GM18505 (cell line): ENCODE measurements around the gene IL23R.

Experiments
- ATAC-seq: cut with Tn5 transposase; IDR thresholded peaks from one replicate; pipeline ENCODE4 v1.9.1; 2021; ENCODE audit not compliant: unreplicated experiment
- POLR2A ChIP-seq: IDR thresholded peaks from 4 replicates; pipeline ENCODE4 v1.6.1; 2011; ENCODE audit warnings: borderline replicate concordance; ENCODE audit not compliant: insufficient read depth, insufficient read length; ENCODE audit errors: extremely low read depth

The IL23R gene

GRCh38 chr1:67257173-67257535, 90.9 kb downstream of the IL23R start:
- TF ChIP-seq POLR2A: no peak
- ATAC-seq: no peak

GRCh38 chr1:67261680-67262079, 95.4 kb downstream of the IL23R start:
- TF ChIP-seq POLR2A: no peak
- no peak for ATAC-seq

- no peak for ATAC-seq
- TF ChIP-seq POLR2A: no peak
Observed at GRCh38 chr1:67262735-67263134, 96.5 kb downstream of the IL23R start.

- ATAC-seq: no peak
- no peak for TF ChIP-seq POLR2A
Observed at GRCh38 chr1:67264152-67264551, 97.9 kb downstream of the IL23R start.

- no peak for ATAC-seq
- TF ChIP-seq POLR2A: no peak
Observed at GRCh38 chr1:67264899-67265298, 98.6 kb downstream of the IL23R start.

- ATAC-seq: no peak
Observed at GRCh38 chr1:67269061-67269460, 102.8 kb downstream of the IL23R start.

GRCh38 chr1:67270541-67270940, 104.3 kb downstream of the IL23R start:
- no peak for ATAC-seq

More at GRCh38 chr1:67269061-67269460, 102.8 kb downstream of the IL23R start:
- TF ChIP-seq POLR2A: no peak

GRCh38 chr1:67273591-67273990, 107.3 kb downstream of the IL23R start:
- no peak for TF ChIP-seq POLR2A
- ATAC-seq: no peak

More at GRCh38 chr1:67270541-67270940, 104.3 kb downstream of the IL23R start:
- no peak for TF ChIP-seq POLR2A

- ATAC-seq: peak; percentile 84
- no peak for TF ChIP-seq POLR2A
Observed at GRCh38 chr1:67274623-67275325, 108.5 kb downstream of the IL23R start.

- no peak for TF ChIP-seq POLR2A
- ATAC-seq: no peak
Observed at GRCh38 chr1:67280696-67281095, 114.4 kb downstream of the IL23R start.

- ATAC-seq: no peak
- no peak for TF ChIP-seq POLR2A
Observed at GRCh38 chr1:67281244-67281643, 115.0 kb downstream of the IL23R start.

GRCh38 chr1:67285780-67286488, 119.7 kb downstream of the IL23R start:
- ATAC-seq: peak; percentile 77
- no peak for TF ChIP-seq POLR2A

- ATAC-seq: no peak
- no peak for TF ChIP-seq POLR2A
Observed at GRCh38 chr1:67290236-67290635, 124.0 kb downstream of the IL23R start.
